Measurements from ENCODE around the gene MED28.

Gene MED28

DNA sequence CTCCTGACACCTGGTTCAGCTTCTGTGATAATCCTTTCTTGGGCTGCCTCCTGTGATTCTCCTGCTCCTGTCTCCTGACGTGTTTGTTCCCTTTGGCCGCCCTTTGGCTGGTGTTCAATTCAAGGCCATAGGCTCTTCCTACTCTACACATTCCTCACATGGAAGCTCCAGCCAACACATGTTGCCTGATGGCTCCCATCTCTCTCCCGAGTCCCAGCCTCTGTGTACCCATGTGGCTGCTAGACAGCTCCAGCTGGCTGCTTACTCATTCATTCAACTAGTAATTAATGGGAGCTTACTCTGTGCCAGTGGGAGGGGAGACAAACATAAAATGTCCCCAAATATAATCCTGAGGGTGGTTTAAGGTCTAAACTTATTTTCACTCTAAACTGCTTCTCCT is 9.2 kb upstream of the MED28 start:
- intact Hi-C loops (cut with DNase I): no loop called here
- no peak for DNase-seq

DNA sequence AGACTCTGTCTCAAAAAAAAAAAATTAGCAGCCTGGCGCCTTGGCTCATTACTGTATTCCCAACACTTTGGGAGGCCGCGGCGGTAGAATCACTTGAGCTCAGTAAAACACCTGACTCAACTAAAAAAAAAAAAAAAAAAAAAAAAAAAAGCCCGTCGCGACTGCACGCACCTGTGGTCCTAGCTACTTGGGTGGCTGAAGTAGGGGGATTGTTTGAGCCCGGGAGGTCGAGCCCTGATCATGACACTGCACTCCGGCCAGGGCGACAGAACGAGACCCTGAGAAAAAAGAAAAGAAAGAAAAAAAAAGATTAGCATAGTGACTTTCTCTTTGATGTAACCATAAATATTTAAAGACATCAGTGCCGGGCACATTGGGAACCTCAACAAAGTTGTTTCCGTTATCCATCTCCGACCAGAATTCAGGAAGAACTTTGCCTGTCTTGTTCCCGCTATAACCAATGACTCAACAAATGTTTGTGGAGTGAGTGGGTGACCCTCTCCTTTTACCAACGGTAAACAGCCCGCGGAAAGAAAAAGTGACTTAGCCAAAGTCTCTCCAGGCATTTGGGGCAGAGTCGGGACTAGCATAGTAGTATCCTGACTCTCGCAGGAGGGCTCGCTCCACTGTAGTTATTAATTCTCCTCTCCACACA is 553 bp upstream of the MED28 start:
- DNase-seq: peak in 20 of 42 donors; percentile 4 to 54 (median 22)

DNA sequence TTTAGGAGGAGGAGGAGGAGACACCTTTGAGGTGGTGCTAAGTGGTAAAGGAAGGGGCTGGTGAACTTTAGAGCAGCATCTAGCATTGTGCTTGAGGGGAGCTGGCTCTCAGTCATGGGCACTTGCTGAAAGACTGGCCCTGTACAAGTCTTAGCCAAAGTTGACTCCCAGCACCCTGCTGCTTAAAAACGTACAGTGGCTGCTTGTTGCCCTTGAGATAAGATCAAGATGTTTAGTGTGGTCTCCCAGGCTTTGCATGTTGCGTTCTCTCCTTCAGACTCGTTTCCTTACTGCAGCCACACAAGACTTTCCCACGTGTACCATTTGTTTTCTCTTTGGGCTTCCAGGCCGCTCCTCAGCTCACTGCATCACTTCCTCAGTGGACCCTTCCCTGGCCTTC is 1.8 kb downstream of the MED28 start:
- intact Hi-C loops (cut with DNase I): loop anchor here (10.0 kb wide), 1 partner anchor 409 kb away; the partner anchor contains the start of gene LCORL
- DNase-seq: no peak

More for the DNA sequence above, 553 bp upstream of the MED28 start:
- intact Hi-C loops (cut with DNase I): loop anchor here (1.0 to 10.0 kb wide), 3 partner anchors 37 to 411 kb away; partner anchors contain the start of genes LAP3 and LCORL

GRCh38 chr4:17618926-17619325 is 4.5 kb downstream of the MED28 start:
- DNase-seq: no peak
- intact Hi-C loops (cut with DNase I): loop anchor here (10.0 kb wide), 1 partner anchor 406 kb away; the partner anchor contains the start of gene LCORL

GRCh38 chr4:17619416-17620105 is 5.1 kb downstream of the MED28 start:
- DNase-seq: no peak
- intact Hi-C loops (cut with DNase I): loop anchor here (10.0 kb wide), 1 partner anchor 405 kb away; the partner anchor contains the start of gene LCORL

DNA sequence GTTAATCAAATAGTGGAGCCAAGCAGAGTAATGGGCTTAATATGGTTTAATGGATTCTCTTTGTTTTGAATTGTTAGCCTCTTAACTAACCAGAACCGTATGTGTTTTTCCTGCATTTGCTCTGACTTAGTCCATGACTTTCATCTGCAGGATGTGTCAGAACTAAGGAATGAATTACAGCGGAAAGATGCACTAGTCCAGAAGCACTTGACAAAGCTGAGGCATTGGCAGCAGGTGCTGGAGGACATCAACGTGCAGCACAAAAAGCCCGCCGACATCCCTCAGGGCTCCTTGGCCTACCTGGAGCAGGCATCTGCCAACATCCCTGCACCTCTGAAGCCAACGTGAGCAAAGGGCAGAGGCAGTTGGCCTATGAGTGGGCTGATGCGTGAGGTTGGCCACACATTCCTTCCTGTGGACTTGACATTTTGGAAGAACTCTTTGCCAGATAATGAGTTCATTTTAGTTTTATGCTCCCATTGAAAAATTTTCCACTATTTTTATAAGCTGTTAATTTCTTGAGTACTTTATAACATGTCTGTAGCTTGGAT is 9.1 kb downstream of the MED28 start:
- intact Hi-C loops (cut with DNase I): no loop called here
- DNase-seq: no peak

DNA sequence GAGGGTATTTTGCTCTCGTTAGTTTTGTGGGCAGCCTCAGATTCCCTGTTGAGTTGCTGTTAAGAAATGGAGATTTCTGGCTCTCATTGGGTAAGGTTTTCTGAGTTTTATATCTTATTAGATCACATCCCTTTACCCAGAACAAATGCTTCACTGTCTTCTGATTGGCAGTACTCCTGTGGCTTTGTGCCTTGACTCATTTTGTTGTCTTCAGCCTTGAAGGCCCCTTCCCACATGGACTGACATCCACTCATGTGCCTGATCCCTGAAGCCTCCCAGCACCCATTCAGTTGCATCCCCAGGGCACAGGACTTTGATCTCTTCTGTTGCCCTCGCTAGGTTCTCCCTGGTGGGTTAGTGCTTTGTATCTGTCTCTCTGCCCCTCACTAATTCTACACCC is 10.4 kb downstream of the MED28 start:
- intact Hi-C loops (cut with DNase I): no loop called here
- peak in 1 of 42 donors; percentile 37 for DNase-seq

DNA sequence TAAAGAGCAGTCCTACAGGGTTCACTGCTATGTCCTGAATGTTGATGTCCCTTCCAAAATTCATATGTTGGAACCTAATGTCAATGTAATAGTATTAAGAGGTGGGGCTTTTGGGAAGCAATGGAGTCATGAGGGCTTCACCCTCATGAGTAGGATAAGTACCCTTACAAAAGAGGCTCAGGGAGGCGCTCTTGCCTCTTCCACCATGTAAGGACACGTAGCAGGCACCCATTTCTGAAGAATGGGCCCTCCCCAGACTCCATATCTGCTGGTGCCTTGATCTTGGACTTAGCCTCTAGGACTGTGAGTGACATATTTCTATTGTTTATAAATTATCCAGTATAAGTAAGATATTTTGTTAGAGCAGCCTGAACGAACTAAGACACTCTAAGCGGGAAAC is 15.8 kb downstream of the MED28 start:
- DNase-seq: peak in 1 of 42 donors; percentile 33
- intact Hi-C loops (cut with DNase I): no loop called here

- DNase-seq: peak in 2 of 42 donors; percentile 8 to 32
- intact Hi-C loops (cut with DNase I): no loop called here
Measured at GRCh38 chr4:17633600-17633999, 19.2 kb downstream of the MED28 start.

GRCh38 chr4:17635056-17635455 is 20.6 kb downstream of the MED28 start:
- peak in 1 of 42 donors; percentile 0 for DNase-seq
- intact Hi-C loops (cut with DNase I): loop anchor here (5.0 kb wide), 1 partner anchor 88 kb away; no protein-coding TSS in a partner anchor

DNA sequence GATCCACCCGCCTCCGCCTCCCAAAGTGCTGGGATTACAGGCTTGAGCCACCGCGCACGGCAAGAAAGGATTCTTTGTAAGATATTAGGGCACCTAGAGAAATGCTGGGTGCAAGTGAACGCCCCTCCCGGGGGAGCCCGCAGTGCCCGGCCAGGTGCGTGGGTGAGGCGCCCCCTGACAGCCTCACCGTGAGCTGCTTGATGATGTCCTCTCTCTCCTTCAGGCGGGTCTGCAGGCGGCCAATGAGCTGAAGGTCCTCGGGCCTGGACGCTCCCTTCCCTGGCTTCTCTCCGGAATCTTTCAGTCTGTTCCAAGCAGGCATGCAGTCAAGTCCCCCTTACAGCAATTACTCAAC is 21.9 kb downstream of the MED28 start:
- peak in 10 of 42 donors; percentile 12 to 40 (median 17) for DNase-seq
- intact Hi-C loops (cut with DNase I): loop anchor here (5.0 kb wide), 1 partner anchor 89 kb away; no protein-coding TSS in a partner anchor

GRCh38 chr4:17636696-17637622 is 22.5 kb downstream of the MED28 start:
- intact Hi-C loops (cut with DNase I): loop anchor here (5.0 kb wide), 1 partner anchor 90 kb away; no protein-coding TSS in a partner anchor
- DNase-seq: peak; percentile 66 to 96 (median 86)

GRCh38 chr4:17639136-17639535 is 24.7 kb downstream of the MED28 start:
- intact Hi-C loops (cut with DNase I): loop anchor here (5.0 kb wide), 1 partner anchor 92 kb away; no protein-coding TSS in a partner anchor
- peak in 1 of 42 donors; percentile 36 for DNase-seq

- DNase-seq: no peak
- intact Hi-C loops (cut with DNase I): no loop called here
Measured at GRCh38 chr4:17642398-17642783, 27.9 kb downstream of the MED28 start.

DNA sequence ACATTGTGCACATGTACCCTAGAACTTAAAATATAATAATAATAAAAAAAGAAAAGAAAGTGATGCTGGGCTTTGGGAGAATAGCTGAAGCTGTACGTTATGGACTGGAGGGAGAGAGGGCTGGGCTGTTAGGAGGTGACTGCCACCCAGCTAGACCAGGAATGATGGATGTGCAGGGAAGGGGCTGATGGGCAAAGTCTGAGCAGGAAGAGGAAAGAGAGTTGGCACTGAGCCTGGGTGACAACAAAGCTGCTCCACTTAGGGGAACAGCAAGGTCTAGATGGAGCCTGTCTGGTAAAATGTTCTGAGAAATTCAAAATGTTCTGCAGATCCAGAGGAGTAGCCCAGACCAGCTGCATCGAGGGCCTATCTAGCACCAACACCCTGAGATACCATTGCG is 32.3 kb downstream of the MED28 start:
- DNase-seq: no peak
- intact Hi-C loops (cut with DNase I): no loop called here

DNA sequence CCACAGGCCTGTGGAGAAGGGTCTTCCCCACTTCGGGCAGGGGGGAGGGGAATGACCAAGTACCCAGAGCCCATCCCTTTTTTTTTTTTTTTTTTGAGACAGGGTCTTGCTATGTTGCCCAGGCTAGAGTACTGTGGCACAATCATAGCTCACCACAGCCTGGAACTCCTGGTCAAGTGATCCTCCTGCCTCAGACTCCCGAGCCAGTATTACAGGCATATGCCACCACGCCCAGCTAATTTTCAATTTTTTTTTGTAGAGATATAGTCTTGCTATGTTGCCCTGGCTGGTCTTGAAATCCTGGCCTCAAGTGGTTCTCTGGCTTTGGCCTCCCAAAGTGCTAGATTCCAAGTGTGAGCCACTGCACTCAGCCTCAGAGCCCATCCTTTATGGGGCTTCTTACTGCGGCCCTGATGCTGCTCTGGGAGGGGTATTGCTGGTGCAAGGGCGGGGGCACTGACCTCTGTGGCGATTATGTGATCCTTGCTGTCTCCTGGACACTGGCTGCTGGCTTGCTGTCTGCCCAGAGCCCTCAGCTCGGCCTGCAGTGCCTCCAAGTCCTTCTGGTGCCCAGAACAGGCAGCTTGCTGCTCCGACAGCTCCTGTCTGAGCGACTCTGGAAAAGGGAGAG is 32.9 kb downstream of the MED28 start:
- no peak for DNase-seq
- intact Hi-C loops (cut with DNase I): no loop called here

- intact Hi-C loops (cut with DNase I): no loop called here
Measured at GRCh38 chr4:17647927-17648326, 33.5 kb downstream of the MED28 start.

GRCh38 chr4:17650406-17650805 is 36.0 kb downstream of the MED28 start:
- peak in 1 of 42 donors; percentile 30 for DNase-seq
- intact Hi-C loops (cut with DNase I): no loop called here

More at GRCh38 chr4:17647927-17648326, 33.5 kb downstream of the MED28 start:
- DNase-seq: no peak
